Epidermal melanocyte (primary cell): Measurements from ENCODE around the gene DIAPH2.
"Not testable (repeated sequence)": the region's sequence is repeated elsewhere in the genome, so short reads cannot be mapped to it uniquely, and the experiment has no call there.

Experiments used
- DNase-seq: peaks from one replicate; pipeline ENCODE4 v3.0.0; 2011; ENCODE audit warnings: low spot score; ENCODE audit not compliant: insufficient read length

Gene DIAPH2

GRCh38 chrX:96715481-96715880 lies 30.8 kb downstream of the DIAPH2 start:
- DNase-seq = no peak

- DNase-seq = no peak
Measured at GRCh38 chrX:96719161-96719875, 34.7 kb downstream of the DIAPH2 start.

- no peak for DNase-seq
Measured at GRCh38 chrX:96721354-96721753, 36.7 kb downstream of the DIAPH2 start.

GRCh38 chrX:96722781-96723180 lies 38.1 kb downstream of the DIAPH2 start:
- DNase-seq = no peak

- DNase-seq = no peak
Measured at GRCh38 chrX:96729053-96729452, 44.4 kb downstream of the DIAPH2 start.

GRCh38 chrX:96729868-96730643 lies 45.4 kb downstream of the DIAPH2 start:
- DNase-seq = no peak

GRCh38 chrX:96731000-96731399 lies 46.4 kb downstream of the DIAPH2 start:
- DNase-seq = not testable (repeated sequence)

- no peak for DNase-seq
Measured at GRCh38 chrX:96743367-96744073, 58.9 kb downstream of the DIAPH2 start.

- DNase-seq = no peak
Measured at GRCh38 chrX:96752781-96753180, 68.1 kb downstream of the DIAPH2 start.

GRCh38 chrX:96753230-96753629 lies 68.6 kb downstream of the DIAPH2 start:
- no peak for DNase-seq

- DNase-seq = no peak
Measured at GRCh38 chrX:96756491-96756890, 71.8 kb downstream of the DIAPH2 start.

GRCh38 chrX:96761566-96761965 lies 76.9 kb downstream of the DIAPH2 start:
- no peak for DNase-seq

GRCh38 chrX:96763608-96764007 lies 79.0 kb downstream of the DIAPH2 start:
- DNase-seq = no peak

GRCh38 chrX:96764864-96765263 lies 80.2 kb downstream of the DIAPH2 start:
- DNase-seq = no peak

- DNase-seq = no peak
Measured at GRCh38 chrX:96770315-96770714, 85.7 kb downstream of the DIAPH2 start.

- DNase-seq = no peak
Measured at GRCh38 chrX:96771486-96771885, 86.8 kb downstream of the DIAPH2 start.

- DNase-seq = no peak
Measured at GRCh38 chrX:96774116-96774515, 89.5 kb downstream of the DIAPH2 start.

- DNase-seq = no peak
Measured at GRCh38 chrX:96776966-96777365, 92.3 kb downstream of the DIAPH2 start.

- no peak for DNase-seq
Measured at GRCh38 chrX:96791559-96791958, 106.9 kb downstream of the DIAPH2 start.

- DNase-seq = no peak
Measured at GRCh38 chrX:96792047-96792446, 107.4 kb downstream of the DIAPH2 start.

GRCh38 chrX:96798982-96799381 lies 114.3 kb downstream of the DIAPH2 start:
- DNase-seq = no peak

GRCh38 chrX:96807318-96807717 lies 122.7 kb downstream of the DIAPH2 start:
- no peak for DNase-seq
